Measurements from ENCODE around the gene SMIM7.

- TF ChIP-seq, protein P1, sequence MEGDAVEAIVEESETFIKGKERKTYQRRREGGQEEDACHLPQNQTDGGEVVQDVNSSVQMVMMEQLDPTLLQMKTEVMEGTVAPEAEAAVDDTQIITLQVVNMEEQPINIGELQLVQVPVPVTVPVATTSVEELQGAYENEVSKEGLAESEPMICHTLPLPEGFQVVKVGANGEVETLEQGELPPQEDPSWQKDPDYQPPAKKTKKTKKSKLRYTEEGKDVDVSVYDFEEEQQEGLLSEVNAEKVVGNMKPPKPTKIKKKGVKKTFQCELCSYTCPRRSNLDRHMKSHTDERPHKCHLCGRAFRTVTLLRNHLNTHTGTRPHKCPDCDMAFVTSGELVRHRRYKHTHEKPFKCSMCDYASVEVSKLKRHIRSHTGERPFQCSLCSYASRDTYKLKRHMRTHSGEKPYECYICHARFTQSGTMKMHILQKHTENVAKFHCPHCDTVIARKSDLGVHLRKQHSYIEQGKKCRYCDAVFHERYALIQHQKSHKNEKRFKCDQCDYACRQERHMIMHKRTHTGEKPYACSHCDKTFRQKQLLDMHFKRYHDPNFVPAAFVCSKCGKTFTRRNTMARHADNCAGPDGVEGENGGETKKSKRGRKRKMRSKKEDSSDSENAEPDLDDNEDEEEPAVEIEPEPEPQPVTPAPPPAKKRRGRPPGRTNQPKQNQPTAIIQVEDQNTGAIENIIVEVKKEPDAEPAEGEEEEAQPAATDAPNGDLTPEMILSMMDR (conservative IDR thresholded peaks at IDR 0.05; ENCODE audit: low read length): no peak
- TF ChIP-seq EZH2phosphoT487 (IDR thresholded peaks at IDR 0.05; ENCODE audit: borderline replicate concordance): no peak
Observed at GRCh38 chr19:16637535-16637934, 22.4 kb downstream of the SMIM7 start.

Data from Loucy (cell line).